Measurements from ENCODE around the gene SLC47A1.
"Not testable (repeated sequence)": the region's sequence is repeated elsewhere in the genome, so short reads cannot be mapped to it uniquely, and the experiment has no call there.

SLC47A1 gene

DNA sequence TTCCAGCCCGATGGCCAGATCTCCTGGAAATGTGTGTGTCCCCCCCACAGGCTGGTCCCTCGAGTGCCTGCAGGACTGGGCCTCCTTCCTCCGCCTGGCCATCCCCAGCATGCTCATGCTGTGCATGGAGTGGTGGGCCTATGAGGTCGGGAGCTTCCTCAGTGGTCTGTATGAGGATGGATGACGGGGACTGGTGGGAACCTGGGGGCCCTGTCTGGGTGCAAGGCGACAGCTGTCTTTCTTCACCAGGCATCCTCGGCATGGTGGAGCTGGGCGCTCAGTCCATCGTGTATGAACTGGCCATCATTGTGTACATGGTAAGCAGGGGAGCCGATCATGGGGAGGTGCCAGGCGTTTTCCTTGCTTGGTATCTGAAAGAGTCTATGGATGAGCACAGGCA lies 22.1 kb downstream of the SLC47A1 start:
- DNase-seq (ENCODE audit: low spot score) = no peak

GRCh38 chr17:19558946-19559345 lies 25.3 kb downstream of the SLC47A1 start:
- DNase-seq (ENCODE audit: low spot score) = no peak

DNA sequence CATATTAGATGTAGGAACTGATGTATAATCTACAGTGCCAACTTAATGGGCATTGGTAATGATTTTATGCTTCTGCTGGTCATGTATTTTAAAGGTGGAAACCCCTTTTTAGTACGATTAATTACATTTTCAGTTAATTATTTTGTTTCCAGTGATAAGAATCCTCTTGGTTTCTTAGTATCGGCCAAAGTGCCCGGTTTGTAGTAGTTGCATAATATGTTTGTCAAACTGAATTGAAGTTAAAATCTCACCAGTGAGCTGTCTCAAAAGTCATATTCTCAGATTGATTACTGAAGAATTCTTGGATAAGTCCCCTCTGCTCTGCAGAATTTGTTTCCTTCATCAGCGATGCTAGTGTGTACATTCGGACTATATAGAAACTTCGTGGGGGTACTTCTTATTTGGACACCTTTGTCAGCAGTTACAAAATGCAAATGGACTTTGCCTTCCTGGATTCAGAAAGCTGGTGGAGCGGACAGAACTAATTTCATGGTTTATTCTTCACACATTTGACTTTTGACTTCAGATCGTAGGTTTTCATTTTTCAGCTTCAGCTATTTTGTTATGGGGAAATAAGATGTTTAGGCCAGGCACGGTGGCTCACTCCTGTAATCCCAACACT lies 28.2 kb downstream of the SLC47A1 start:
- DNase-seq (ENCODE audit: low spot score) = no peak

DNA sequence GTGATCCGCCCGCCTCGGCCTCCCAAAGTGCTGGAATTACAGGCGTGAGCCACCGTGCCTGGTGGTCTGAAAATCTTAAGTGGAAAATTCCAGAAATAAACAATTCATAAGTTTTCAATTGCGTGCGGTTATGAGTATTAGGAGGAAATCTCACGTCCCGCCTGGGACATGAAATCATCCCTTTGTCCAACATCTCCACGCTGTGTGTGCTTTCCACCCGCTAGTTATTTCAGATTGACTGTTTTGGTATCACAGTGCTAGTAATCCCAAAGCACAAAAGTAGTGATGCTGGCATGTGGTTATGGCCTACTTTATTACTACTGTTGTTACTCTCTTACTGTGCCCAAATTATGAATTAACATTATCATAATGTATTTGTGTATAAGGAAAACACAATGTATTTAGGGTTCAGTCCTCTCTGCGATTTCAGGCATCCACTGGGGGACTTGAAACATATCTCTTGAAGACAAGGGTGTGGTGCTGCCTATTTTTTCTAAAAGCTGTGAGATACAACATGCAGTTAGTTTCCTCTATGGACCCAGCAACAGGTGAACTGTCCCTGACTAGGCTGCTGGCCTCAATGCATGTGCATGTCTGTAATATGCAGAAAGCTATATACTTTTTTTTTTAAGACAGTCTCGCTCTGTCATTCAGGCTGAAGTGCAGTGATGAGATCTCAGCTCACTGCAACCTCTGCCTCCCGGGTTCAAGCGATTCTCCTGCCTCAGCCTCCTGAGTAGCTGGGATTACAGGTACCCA lies 32.3 kb downstream of the SLC47A1 start:
- no peak for DNase-seq (ENCODE audit: low spot score)

- no peak for DNase-seq (ENCODE audit: low spot score)
Observed at GRCh38 chr17:19567216-19568015, 33.8 kb downstream of the SLC47A1 start.

- DNase-seq (ENCODE audit: low spot score) = no peak
Observed at GRCh38 chr17:19568016-19568350, 34.3 kb downstream of the SLC47A1 start.

- DNase-seq (ENCODE audit: low spot score) = no peak
Observed at GRCh38 chr17:19569785-19570543, 36.3 kb downstream of the SLC47A1 start.

DNA sequence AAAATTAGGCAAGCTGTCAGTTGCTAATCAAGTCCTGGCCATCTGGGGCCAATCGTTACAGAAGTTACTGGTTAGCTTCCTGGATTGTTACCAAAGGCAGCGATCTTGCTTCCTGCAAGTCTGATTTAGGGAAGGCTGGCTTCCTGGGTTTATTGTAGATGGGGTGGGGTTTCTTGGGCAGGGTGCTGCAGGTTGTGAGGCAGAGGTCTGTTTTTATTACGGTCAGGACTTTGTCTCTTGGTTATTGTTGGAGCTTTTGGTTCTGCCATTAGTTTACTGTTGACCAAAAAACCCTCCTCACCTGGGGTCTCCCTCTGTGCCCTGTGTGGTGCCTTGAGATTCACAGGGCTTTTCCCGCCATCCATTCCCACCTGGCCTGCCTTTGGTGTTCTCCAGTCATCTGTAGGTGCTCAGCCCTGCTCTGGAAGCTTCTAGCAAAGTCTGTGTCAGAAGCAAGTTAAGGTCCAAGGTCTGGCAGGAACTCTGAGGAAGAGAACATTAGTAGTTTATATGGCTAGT lies 36.9 kb downstream of the SLC47A1 start:
- no peak for DNase-seq (ENCODE audit: low spot score)

- DNase-seq (ENCODE audit: low spot score) = no peak
Observed at GRCh38 chr17:19573075-19573474, 39.4 kb downstream of the SLC47A1 start.

- DNase-seq (ENCODE audit: low spot score) = no peak
Observed at GRCh38 chr17:19574956-19575355, 41.3 kb downstream of the SLC47A1 start.

- DNase-seq (ENCODE audit: low spot score) = no peak
Observed at GRCh38 chr17:19578545-19578944, 44.9 kb downstream of the SLC47A1 start.

- DNase-seq (ENCODE audit: low spot score) = no peak
Observed at GRCh38 chr17:19579192-19579761, 45.6 kb downstream of the SLC47A1 start.

- no peak for DNase-seq (ENCODE audit: low spot score)
Observed at GRCh38 chr17:19579867-19580565, 46.4 kb downstream of the SLC47A1 start.

DNA sequence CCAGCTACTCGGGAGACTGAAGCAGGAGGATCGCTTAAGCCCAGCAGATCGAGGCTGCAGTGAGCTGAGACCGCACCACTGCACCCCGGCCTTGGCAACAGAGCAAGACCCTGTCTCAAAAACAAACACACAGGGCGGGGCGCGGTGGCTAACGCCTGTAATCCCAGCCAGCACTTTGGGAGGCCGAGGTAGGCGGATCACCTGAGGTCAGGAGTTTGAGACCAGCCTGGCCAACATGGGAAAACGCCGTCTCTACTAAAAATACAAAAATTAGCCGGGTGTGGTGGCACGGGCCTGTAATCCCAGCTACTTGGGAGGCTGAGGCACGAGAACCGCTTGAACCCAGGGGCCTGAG lies 46.9 kb downstream of the SLC47A1 start:
- not testable (repeated sequence) for DNase-seq (ENCODE audit: low spot score)

DNA sequence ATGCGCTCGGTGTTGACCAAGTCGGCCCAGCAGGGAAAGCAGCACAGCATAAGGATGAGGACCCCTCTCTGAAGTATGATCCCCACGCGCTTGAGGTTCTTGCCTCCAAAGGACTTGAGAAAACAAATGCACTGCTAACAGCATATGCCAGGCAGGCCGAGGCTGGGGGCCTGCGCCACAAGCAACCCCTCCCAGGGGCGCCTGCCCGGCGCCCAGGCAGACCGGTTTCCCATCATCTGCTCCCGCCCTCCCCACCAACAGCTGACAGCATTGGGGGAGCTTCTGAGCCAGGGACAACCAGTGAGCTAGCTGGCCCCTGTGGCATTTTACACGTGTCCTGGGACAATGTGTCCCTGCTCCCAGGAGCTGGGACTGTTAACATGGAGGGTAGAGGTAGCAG lies 48.5 kb downstream of the SLC47A1 start:
- DNase-seq (ENCODE audit: low spot score) = not testable (repeated sequence)

DNA sequence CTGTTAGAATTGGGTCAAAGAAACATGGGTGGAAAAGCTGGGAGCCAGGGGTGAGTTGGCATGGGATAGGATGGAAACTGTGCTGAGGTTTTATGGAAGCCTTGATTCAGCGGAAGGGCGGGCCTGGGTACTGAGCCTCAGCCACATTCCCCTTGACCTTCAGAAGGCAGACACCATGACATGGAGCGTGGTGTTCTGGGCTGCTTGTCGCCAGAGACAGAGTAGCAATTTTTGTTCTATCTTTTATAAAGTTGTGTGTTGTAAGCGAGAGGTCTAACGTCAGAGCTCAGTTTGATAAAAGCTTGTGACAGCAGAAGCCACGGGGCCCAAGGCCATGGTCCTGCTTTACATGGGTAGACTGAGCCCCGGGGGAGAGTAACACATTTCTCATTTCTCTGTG lies 50.2 kb downstream of the SLC47A1 start:
- no peak for DNase-seq (ENCODE audit: low spot score)

GRCh38 chr17:19590451-19590850 lies 56.8 kb downstream of the SLC47A1 start:
- DNase-seq (ENCODE audit: low spot score) = no peak

DNA sequence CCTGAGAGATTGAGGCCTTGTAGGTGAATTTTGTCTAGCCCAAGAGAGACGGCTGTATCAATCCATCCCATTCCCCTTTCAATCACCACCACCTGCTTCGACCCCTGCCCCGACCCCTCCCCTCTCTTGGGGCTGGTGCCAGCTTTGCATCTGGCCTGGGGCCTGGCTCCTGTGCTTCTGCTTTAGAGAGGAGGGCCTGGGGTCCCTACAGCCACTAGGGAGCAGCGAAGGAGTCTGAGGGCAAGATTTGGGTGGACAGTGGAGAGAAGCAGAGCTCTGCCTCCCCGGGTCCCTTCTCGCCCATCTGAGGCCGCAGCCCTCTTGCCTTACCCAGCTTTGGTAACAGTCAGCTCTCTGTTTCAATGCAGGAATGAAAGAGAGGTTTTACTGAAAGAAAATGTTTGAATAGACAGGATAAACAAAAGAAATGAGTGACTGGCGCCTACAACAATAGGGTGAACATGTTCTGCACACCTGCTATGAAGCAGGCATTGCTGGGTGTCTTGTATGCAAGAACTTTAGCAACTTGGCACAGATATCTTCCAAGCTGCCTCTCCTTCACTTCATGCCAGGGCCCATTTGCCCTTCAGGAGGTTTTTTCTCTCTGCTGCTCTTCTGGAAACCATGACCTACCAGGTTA lies 57.4 kb downstream of the SLC47A1 start:
- DNase-seq (ENCODE audit: low spot score) = no peak

DNA sequence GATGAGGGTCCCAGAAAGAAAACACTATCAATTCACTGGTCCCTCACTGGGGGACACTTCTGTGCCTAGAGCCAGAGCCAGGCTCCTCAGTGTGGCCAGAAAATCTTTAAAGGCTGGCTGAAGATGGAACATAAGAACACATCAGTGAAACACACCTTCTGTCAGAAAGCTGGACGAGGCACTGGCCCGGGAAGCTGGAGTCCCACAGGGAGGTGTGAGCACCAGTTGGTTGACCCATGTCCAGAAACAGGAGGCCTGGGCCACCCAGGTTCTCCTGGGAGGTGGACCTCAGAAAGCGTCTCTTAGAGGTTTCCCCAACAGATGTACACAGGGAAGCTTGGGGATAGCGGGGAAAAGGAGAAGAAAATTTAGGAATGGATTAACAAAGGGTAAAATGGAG lies 58.7 kb downstream of the SLC47A1 start:
- no peak for DNase-seq (ENCODE audit: low spot score)

DNA sequence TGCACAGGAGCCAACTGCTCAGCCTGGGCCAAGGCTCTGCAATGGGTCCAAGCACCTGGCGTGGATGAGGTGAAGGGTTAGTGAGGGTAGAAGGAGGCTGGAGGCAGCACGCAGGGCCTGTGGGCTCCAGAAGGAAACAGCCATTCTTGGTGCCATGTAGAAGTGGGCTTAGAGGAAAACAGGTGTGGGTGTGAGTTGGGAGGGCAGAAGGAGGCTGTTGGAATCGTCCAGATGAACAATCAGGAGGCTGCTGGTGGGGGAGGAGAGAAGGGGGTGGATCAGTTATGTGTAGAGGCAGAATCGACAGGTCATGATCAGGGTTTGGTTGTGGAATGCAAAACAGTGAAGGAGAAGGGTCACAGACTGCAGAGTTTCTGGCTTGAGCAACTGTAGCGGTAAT lies 63.2 kb downstream of the SLC47A1 start:
- DNase-seq (ENCODE audit: low spot score) = no peak

DNA sequence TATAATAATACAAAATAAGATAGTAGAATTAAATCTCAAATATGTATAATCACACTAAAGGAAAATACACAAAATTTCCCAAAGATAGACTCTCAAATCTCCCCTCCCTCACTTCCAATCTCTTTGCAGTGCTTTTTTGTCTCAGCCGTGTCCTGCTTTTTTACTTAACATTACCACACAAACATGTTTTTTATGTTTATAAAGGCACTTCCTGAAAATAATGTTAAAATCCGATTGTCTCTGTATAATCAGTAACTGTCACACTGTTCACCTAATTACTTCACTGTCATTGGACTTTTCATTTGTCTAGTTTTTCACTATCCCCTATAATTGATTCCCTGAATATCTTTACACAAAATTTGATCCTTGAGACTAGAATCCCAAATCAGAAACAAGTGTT lies 76.7 kb downstream of the SLC47A1 start:
- DNase-seq (ENCODE audit: low spot score) = no peak
